NCI-H524 (cell line): ENCODE measurements around the gene PGA5.
"Not testable (repeated sequence)": the region's sequence is repeated elsewhere in the genome, so short reads cannot be mapped to it uniquely, and the experiment has no call there.

Experiments used
- DNase-seq, 2 experiments: peaks; one replicate each; lab custom pipeline; 2025; lab: John Stamatoyannopoulos, UW

Gene PGA5

DNA sequence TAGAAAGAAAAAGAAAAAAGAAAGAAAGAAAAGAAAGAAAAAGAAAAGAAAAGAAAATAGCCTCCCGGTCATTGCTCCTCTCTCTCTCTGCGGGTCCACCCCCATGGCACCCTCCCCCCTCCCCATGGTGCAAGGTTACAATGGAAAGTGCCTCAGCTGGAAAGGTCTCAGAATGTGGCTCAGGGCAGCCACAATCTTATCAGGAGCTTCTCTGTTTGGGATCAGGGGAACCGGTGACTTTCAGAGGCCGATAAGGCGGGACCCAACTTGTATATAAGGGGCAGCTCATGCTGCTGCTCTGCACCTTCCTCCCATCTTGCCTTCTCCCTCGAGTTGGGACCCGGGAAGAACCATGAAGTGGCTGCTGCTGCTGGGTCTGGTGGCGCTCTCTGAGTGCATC, at the start of gene PGA5:
TSS of gene PGA5 (plus strand) at position 301 of the 400 bp plus-strand sequence. CDS start at position 353, 52 bp downstream.
- DNase-seq = not testable (repeated sequence)

DNA sequence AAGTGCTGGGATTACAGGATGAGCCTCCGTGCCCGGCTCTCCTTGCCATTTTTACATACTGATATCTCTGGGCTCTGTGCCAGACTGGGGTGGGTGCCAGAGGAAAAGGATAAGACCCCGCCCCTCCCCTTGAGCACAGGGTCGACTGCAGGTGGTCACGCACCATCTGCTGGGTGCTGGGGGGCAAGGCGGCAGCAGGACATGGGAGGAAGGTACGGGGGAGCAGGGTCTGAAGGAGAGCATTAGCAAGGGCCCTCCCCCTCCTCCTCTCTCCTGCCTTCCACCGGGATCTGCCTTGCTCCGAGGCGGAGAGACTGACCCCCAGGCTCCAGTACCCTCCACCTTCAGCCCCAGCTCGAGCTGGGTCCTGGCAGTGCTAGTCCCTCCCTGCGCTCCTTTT, 47.4 kb upstream of the PGA5 start:
- DNase-seq = peak; percentile 92 to 96

DNA sequence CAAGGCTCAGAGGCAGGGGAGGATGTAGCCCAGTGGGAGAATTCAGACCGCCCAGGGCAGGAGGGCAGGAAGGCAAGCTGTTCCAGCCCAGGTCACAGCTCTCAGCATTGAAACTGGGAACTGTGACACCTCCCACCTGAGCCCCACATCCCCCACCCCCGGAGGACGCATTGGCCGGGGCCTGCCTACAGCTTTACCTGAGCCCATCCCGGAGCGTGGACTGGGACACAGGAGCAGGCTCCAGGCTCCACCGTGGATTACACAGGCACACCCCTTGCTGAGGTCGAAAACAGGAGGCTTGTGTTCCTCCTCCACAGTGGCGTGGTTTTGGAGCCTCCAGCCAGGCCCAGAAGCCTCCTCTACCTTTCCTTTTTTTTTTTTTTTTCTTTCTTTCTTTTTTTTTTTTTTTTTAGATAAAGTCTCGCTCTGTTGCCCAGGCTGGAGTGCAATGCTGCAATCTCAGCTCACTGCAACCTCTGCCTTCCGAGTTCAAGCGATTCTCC, 46.8 kb upstream of the PGA5 start:
- no peak for DNase-seq

DNA sequence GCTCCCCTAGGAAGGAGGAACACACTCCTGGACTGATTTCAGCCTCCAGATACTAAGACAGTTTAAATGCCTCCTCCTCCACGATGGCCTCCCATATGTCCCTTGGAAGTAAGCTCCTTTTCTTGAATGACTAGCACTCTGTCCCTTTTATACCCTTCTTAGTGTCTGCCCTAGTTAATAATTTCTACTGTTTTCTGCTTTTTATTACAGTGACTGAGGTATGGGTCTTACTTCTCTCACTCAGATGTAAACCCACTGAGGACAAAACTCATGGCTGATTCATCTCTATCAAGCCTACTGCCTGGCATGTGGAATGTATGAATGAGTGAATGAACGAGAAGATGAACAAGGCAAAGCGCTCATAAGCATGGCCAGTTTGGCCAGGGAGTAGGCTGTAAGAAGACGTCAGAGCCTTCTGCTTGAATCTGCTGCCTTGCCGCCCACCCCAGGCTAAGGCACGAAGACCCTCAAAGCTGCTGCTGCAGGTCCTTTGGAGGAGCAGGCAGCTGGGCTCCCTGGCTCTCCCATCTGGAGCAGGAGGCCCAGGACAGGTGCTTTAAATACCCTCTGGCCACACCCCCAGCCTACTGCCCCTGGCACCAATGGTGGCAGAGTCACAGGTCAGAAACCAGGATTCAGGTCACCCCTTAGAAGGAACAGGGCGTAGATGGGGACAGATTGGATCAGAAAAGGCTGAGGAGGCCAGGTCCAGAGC, 45.8 kb upstream of the PGA5 start:
- peak in 1 of 2 experiments; percentile 8 for DNase-seq

DNA sequence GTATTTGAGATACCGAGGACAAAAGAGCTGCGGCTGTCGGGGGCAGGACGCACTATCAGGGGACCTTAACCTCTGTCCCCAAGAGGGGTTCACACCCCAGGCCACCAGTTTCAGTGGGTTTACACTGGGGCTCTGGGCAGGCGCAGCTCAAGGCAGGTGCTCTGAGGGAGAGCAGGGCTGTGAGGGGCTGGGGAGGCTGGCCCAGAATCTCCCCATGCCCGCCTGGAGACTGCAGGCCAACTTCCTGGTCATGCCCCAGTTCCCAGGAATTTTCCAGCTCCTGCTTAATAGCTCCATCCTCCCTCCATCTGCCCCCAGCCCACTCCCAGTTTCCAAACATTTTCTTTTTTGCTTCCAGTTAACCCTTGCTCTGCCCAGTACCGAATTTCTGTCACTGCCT, 45.3 kb upstream of the PGA5 start:
- DNase-seq = no peak

DNA sequence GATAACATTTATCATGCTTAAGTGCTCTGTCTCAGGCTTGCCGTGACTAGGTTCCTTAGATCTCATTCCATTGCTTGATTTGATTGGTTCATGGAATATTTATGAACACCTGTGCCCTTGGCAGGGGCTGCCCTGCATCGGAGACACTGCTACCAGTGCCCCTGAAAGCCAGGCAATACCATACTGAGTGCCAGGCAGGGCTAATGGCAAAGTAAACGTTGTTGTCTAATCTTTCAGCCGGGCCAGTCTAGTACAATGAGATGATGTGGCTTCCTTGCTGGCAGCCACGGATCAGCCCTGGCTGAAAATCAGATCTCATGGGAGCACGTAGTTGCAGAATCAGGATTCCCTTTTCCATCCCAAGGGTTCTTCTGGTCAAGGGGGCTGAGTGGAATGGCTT, 42.6 kb upstream of the PGA5 start:
- no peak for DNase-seq

DNA sequence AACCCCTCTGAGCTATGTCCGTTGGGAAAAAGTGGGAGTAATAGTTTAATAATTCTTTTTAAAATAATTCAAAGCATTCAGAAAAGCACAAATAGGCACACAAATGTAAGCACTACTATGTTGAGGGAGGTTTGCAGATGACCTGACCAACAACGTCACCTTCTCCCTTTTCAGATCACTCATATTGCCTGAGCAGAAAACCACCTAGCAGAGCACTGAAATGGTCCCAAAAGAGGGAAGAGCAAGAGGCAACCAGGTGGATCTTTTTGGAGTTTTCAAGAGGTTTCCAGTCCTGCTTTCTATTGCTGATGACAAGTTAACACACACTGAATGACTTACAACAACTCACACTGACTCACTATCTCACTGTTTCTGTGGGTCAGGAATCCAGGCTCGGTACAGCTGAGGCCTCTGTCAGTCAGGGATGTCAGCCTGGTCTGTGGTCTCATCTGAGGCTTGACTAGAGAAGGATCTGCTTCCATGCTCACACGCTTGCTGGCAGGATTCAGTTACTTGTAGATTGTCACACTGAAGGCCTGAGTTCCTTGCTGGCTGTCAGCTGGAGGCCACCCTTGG, 41.9 kb upstream of the PGA5 start:
- no peak for DNase-seq

DNA sequence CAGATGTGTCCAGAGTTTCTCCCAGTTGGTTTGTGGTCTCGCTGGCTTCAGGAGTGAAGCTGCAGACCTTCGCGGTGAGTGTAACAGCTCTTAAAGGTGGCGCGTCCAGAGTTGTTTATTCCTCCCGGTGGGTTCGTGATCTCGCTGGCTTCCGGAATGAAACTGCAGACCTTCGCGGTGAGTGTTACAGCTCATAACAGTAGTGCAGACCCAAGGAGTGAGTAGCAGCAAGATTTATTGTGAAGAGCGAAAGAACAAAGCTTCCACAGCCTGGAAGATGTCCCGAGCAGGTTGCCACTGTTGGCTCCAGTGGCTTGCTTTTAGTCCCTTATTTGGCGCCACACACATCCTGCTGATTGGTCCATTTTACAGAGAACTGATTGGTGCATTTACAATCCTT, 39.5 kb upstream of the PGA5 start:
- DNase-seq = no peak

DNA sequence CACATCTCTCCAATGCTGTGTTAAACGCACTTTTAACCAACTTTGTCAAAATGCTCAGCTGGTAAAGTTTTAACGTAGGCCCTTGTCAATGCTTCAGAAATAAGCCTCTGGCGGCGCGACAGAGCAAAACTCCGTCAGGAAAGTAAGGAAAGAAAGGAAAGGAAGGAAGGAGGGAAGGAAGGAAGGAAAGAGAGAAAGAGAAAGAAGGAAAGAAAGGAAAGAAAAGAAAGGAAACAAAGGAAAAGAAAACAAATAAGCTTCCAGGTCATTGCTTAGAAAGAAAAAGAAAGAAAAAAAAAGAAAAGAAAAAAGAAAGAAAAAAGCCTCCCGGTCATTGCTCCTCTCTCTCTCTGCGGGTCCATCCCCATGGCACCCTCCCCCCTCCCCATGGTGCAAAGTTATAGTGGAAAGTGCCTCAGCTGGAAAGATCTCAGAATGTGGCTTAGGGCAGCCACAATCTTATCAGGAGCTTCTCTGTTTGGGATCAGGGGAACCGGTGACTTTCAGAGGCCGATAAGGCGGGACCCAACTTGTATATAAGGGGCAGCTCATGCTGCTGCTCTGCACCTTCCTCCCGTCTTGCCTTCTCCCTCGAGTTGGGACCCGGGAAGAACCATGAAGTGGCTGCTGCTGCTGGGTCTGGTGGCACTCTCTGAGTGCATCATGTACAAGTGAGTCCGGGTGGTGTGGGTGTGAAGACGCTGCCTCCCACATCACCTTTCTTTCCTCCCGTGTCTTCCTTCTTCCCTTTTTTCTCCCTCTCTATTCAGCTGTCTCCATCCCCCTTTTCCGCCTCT, 37.8 kb upstream of the PGA5 start, which contains the start of gene PGA3:
TSS of gene PGA3 (plus strand) at position 566 of the 797 bp plus-strand sequence. CDS start at position 616, 50 bp downstream.
- not testable (repeated sequence) for DNase-seq

DNA sequence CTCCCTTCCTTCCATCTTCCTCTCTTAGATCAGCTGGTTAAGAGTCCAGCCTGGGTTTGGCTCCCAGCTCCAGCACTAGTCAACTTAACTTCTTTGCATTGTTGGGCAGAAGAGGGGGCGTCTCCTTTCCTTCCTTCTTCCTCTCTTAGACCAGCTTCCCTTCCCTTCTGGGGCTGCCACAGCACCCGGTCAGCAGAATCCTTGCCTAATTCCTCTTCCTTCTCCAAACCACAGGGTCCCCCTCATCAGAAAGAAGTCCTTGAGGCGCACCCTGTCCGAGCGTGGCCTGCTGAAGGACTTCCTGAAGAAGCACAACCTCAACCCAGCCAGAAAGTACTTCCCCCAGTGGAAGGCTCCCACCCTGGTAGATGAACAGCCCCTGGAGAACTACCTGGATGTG, 37.1 kb upstream of the PGA5 start:
- not testable (repeated sequence) for DNase-seq

DNA sequence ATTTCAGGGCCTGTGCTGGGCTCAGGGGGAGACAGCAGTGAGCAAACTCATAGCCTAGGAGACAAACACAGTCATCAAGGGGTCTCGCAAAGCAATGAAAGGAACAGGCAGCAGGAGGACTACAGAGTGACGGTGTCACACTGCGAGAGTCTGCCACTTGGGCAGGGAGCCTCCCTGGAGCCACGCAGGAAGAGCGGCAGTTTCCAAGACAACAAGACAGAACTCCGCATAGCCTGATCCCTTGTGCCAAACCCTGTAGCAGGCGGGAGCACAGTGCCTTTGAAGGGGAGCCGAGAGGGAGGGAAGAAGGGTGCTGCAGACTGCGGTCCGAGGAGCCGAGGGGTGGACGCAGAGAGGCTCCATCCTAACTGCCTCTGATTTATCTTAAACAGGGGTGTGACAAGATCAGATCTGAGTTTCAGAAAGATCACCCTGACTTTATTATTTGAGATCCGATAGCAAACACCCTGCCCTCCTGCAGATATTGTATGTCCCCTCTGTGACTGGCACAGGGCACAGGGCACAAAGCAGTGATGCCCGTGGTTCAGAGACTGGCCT, 36.4 kb upstream of the PGA5 start:
- DNase-seq = not testable (repeated sequence)

DNA sequence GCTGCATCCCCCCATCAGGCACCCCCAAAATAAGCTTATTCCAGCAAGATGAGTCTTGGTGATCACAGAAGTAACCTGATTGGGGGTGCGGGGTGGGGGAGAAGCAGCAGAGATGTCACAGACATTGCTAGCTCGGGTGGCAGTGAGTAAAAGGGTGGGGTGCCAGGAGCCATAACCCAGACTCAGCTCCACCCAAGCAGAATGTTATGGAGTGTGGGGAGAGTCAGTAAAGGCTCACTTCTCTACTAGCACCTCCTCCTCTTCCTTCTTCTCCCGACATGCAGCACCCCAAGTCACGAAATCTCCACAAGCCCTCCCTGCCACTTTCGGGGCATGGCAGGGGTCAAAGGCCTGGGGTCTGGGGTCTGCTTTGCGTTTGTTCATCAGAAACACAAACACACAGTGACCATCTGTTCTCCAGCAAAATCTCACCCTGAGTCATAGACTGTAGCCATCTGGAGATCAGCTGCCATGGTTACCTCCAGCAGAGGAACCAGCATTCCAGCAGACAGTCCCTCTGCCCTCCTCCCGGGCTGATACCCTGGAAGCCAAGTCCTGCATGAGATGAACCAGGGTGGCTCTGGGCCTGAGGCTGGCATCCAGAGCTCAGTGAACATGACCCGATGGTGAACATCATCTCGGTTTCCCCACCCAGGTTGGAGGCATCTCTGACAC, 33.2 kb upstream of the PGA5 start:
- DNase-seq = not testable (repeated sequence)

DNA sequence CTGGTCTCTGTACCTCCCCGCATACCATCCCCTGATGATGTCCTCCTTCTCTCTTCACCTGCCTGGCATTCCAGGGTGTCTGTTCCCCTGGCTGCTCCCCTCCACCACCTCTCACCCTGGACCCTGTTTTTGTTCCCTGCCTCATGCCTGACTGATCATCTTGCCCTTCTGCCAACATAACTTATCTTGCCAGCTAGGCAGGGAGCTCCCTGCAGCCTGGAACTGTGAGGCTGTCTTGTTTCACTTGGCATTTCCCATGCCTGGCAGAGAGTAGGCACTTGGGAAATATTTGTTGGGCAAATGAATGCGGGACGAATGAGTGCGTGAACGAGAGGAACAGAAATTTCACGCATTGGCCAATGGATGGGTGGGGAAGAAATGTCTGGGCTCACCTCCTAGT, 30.3 kb upstream of the PGA5 start:
- not testable (repeated sequence) for DNase-seq

DNA sequence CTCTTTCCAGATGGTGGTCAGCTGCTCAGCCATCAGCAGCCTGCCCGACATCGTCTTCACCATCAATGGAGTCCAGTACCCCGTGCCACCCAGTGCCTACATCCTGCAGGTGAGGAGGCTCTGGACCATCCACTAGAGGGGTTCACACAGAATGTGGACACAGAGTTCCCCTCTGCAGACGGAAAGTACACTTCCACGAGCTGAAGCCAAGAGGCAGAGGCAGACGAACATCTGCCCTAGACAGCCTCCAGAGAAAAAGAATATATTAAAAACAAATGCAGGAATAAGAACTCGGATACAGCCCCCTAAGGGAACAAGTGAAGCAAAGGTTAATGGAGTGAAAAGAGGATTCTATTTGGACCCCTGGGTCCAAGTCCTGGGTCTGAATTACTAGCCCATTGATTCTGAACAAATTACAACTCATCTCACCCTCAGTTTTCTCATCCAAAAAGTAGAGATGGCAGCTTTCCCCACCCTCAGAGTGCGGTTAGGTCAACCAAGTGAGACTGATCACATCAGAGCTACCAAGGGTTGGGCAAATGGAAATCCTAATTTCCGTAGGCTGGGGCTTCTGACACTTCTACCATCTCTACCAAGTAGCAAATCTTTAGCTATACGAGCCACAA, 29.5 kb upstream of the PGA5 start:
- not testable (repeated sequence) for DNase-seq

DNA sequence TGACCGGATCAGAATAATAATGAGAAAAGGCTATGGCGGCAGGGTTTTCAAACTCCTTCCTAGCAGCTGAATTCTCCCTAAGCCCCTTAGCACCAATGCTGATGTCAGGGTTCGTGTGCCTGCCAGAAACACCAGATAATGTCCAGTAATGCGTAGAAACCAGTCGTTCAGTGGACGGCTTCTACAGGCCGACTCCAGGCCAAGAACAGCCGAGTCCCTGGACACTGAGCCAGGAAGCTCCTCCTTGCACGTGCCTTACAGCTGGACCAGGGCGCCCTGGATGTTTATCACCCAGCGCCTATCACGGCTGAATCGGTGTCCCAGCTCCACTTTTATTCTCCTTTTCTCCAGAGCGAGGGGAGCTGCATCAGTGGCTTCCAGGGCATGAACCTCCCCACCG, 28.8 kb upstream of the PGA5 start:
- DNase-seq = not testable (repeated sequence)

DNA sequence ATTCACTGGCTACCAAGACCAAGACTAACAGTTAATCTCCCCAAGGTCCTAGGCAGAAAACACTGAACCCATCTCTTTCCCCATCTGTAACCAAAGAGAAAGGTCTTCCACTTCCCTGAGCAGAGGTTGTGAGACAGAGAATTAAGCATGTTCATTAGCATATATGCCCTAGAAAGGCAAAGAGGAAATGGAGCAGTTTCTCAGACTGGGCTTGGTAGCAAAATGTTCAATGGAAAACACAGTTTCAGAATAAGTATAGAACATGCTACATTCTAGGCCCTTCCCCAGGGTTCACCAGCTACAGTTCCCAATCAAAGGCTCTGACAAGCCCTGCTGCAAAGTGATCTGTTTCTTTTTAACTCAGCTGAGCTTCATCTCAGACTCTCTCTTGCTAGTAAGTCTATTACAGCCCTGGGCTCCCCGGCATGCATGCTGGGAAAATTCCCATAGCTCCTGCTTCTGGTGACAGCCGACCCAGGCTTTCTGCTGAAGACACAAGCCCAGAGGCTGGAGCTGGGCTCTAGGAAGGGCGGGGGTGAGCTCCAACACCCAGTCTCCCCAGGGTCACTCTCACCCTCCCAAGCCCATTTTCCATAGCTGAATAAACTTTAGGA, 27.2 kb upstream of the PGA5 start:
- not testable (repeated sequence) for DNase-seq

DNA sequence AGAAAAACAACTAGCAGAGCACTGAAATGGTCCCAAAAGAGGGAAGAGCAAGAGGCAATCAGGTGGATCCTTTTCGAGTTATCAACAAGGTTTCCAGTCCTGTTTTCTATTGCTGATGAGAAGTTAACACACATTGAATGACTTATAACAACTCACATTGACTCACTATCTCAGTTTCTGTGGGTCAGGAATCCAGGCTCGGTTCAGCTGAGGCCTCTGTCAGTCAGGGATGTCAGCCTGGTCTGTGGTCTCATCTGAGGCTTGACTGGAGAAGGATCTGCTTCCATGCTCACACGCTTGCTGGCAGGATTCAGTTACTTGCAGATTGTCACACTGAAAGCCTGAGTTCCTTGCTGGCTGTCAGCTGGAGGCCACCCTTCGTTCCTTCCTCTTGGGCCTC, 22.7 kb upstream of the PGA5 start:
- DNase-seq = not testable (repeated sequence)

DNA sequence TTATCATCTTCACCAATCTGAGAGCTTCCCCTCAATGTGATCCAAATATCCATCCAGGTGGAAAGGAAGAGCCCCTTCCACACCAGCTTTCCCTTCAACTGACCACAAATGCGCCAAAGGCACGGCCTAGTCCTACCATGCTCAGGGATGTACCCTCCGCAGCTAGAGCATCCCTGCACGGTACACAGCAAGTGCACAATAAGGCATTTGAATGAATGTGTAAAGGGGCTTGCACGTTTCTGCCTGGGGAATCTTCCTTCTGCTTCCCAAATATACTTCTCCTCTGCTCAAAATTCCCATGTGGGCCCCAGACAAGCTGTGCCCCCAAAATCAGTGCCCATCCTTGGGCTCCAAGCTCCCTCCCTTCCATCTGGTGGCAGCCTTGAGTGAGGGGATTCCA, 22.0 kb upstream of the PGA5 start:
- not testable (repeated sequence) for DNase-seq

DNA sequence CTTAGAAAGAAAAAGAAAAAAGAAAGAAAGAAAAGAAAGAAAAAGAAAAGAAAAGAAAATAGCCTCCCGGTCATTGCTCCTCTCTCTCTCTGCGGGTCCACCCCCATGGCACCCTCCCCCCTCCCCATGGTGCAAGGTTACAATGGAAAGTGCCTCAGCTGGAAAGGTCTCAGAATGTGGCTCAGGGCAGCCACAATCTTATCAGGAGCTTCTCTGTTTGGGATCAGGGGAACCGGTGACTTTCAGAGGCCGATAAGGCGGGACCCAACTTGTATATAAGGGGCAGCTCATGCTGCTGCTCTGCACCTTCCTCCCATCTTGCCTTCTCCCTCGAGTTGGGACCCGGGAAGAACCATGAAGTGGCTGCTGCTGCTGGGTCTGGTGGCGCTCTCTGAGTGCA, 18.9 kb upstream of the PGA5 start, which contains the start of gene PGA4:
TSS of gene PGA4 (plus strand) at position 301 of the 400 bp plus-strand sequence. CDS start at position 355, 54 bp downstream.
- DNase-seq = not testable (repeated sequence)

DNA sequence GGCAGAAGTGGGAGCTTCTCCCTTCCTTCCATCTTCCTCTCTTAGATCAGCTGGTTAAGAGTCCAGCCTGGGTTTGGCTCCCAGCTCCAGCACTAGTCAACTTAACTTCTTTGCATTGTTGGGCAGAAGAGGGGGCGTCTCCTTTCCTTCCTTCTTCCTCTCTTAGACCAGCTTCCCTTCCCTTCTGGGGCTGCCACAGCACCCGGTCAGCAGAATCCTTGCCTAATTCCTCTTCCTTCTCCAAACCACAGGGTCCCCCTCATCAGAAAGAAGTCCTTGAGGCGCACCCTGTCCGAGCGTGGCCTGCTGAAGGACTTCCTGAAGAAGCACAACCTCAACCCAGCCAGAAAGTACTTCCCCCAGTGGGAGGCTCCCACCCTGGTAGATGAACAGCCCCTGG, 18.3 kb upstream of the PGA5 start:
- DNase-seq = not testable (repeated sequence)
